HepG2 (cell line): ENCODE results near the gene SLC12A3. TPM values are rescaled to one million over a fixed set of nuclear protein-coding genes. Genes with fewer than 3 reads are reported as not detected.
A peak's percentile ranks its signal among the peaks of the same experiment; 100 is the strongest.

ENCODE experiments used
- ATAC-seq: fragments of 200-7000 bp; cut with Tn5 transposase; 3 replicates; pipeline ENCODE4 v1.9.1; 2020; ENCODE audit warnings: mild to moderate bottlenecking, moderate library complexity
- BruUV-seq: library from RNA; stranded (reverse); fragments of 400-500 nt; replicated peaks from 2 replicates; lab custom pipeline; 2021; lab: Mats Ljungman, UMichigan
- CTCF ChIA-PET: fragments of 300-600 bp; formaldehyde crosslinking; extraction: SDS; loops from one replicate; lab custom pipeline; 2021; ENCODE audit warnings: low total read pairs, inconsistent platforms, low intra/inter-chr PET ratio; lab: Yijun Ruan, JAX
- POLR2A ChIA-PET: fragments of 350-600 bp; sonication (Branson Sonifier 250); formaldehyde crosslinking; loops from one replicate; lab custom pipeline; 2020; ENCODE audit warnings: antibody characterized with exemption, inconsistent platforms; lab: Yijun Ruan, JAX
- DNase-seq: peaks from one replicate; pipeline ENCODE4 v3.0.0-alpha.2; 2015; ENCODE audit warnings: low spot score
- FAIRE-seq: peaks from 3 replicates; lab custom pipeline; 2011; peaks lifted over from hg19 to GRCh38; lab: Jason Lieb, UNC
- H2AFZ ChIP-seq: one replicate; pipeline ENCODE4 v1.6.1; 2011; ENCODE audit warnings: low read length, inconsistent platforms
- H3K27ac ChIP-seq: fragments of 300-600 bp; 3 replicates; pipeline ENCODE4 v1.8.0; 2011; ENCODE audit warnings: mixed run types, mild to moderate bottlenecking, mixed read lengths, low read length, inconsistent platforms; ENCODE audit not compliant: insufficient read depth; ENCODE audit errors: extremely low read length
- H3K27me3 ChIP-seq, 2 experiments: fragments of 200-600 bp in 1 of 2; 2 replicates in 1 of 2; 3 replicates in 1 of 2; pipeline versions ENCODE4 v1.6.0 to v1.8.0; 2011; ENCODE audit warnings: low read length in 2 of 2, mild to moderate bottlenecking in 2 of 2, moderate library complexity in 2 of 2, inconsistent platforms in 1 of 2; ENCODE audit not compliant: insufficient read depth in 2 of 2, control insufficient read depth in 1 of 2
- H3K36me3 ChIP-seq, 2 experiments: fragments of 200-600 bp in 1 of 2; replicated peaks in 1 of 2; 2 replicates in 1 of 2; 3 replicates in 1 of 2; pipeline versions ENCODE4 v1.5.1 to v1.8.0; 2011; ENCODE audit warnings: low read length in 2 of 2, inconsistent platforms in 1 of 2; ENCODE audit not compliant: insufficient read depth in 2 of 2, control insufficient read depth in 1 of 2
- H3K4me1 ChIP-seq: 2 replicates; pipeline ENCODE4 v1.5.1; 2012; ENCODE audit warnings: low read length, inconsistent platforms; ENCODE audit not compliant: insufficient read depth
- H3K4me2 ChIP-seq: 2 replicates; pipeline ENCODE4 v1.6.0; 2011; ENCODE audit warnings: low read depth, low read length, inconsistent platforms
- H3K4me3 ChIP-seq, 3 experiments: fragments of 200-600 bp in 1 of 3; sonication (generic), shearing (Covaris generic) in 1 of 3; replicated peaks in 1 of 3; 2 replicates each; pipeline ENCODE4 v1.5.1; 2011 to 2016; ENCODE audit warnings: low read length in 3 of 3, inconsistent platforms in 2 of 3, low read depth in 2 of 3, mild to moderate bottlenecking in 2 of 3, control low read depth in 1 of 3, mixed read lengths in 1 of 3; ENCODE audit not compliant: insufficient read depth in 1 of 3
- H3K79me2 ChIP-seq: one replicate; pipeline ENCODE4 v1.6.1; 2011; ENCODE audit warnings: low read length, inconsistent platforms; ENCODE audit not compliant: insufficient read depth
- H3K9ac ChIP-seq: 2 replicates; pipeline ENCODE4 v1.6.0; 2011; ENCODE audit warnings: mild to moderate bottlenecking, low read depth, low read length, inconsistent platforms; ENCODE audit not compliant: insufficient read depth
- H3K9me3 ChIP-seq: 2 replicates; pipeline ENCODE4 v1.5.1; 2012; ENCODE audit warnings: mild to moderate bottlenecking, low read length
- H4K20me1 ChIP-seq: 2 replicates; pipeline ENCODE4 v1.6.0; 2011; ENCODE audit warnings: inconsistent platforms, mild to moderate bottlenecking, low read length, moderate library complexity; ENCODE audit not compliant: insufficient read depth
- HOXD1 ChIP-seq: sonication (generic); formaldehyde crosslinking; IDR thresholded peaks from 2 replicates; pipeline ENCODE4 v1.5.0; 2020; ENCODE audit warnings: missing genetic modification reagents
- KDM5B ChIP-seq: sonication (generic); formaldehyde crosslinking; IDR thresholded peaks from 2 replicates; pipeline ENCODE4 v1.4.0; 2020; ENCODE audit warnings: missing genetic modification reagents, mild to moderate bottlenecking, borderline replicate concordance
- MYC ChIP-seq: sonication (generic); formaldehyde crosslinking; IDR thresholded peaks from 2 replicates; pipeline ENCODE4 v1.9.0; 2021; ENCODE audit warnings: missing genetic modification reagents, borderline replicate concordance
- NFYC ChIP-seq: IDR thresholded peaks from 2 replicates; pipeline ENCODE4 v1.6.1; 2016; ENCODE audit warnings: missing genetic modification reagents, missing compliant biosample characterization
- RNF2 ChIP-seq: fragments of 450-650 bp; conservative IDR thresholded peaks from 2 replicates; pipeline ENCODE4 v1.6.1; 2016; ENCODE audit warnings: low read depth
- SOX5 ChIP-seq: IDR thresholded peaks from 2 replicates; pipeline ENCODE4 v1.6.1; 2016; ENCODE audit warnings: borderline replicate concordance
- ZFX ChIP-seq: sonication (generic); formaldehyde crosslinking; IDR thresholded peaks from 2 replicates; pipeline ENCODE4 v1.4.0; 2020; ENCODE audit warnings: mild to moderate bottlenecking, low read depth, missing genetic modification reagents, moderate library complexity
- ZNF530 ChIP-seq: sonication (generic); formaldehyde crosslinking; IDR thresholded peaks from 2 replicates; pipeline ENCODE4 v1.5.0; 2020; ENCODE audit warnings: low read depth, mild to moderate bottlenecking, missing genetic modification reagents
- ZNF547 ChIP-seq: sonication (generic); formaldehyde crosslinking; IDR thresholded peaks from 2 replicates; pipeline ENCODE4 v1.5.1; 2020; ENCODE audit warnings: mild to moderate bottlenecking, missing genetic modification reagents
- WGBS: methylation state at CpG from one replicate; pipeline ENCODE4 v1.1.6; 2017; ENCODE audit warnings: low lambda C conversion rate; 5-methylcytosine and 5-hydroxymethylcytosine counted together
- in situ Hi-C: cut with HindIII; loops from 2 replicates; pipeline ENCODE4 v1.10.0; 2017; ENCODE audit warnings: low pct_unique_long_range_greater_than_20kb; ENCODE audit not compliant: extremely low pct_ligation_motif_present
- intact Hi-C: fragments of 100-400 bp; cut with micrococcal nuclease; formaldehyde crosslinking; loops from one replicate; pipeline ENCODE4 v1.10.0; 2022; ENCODE audit not compliant: unreplicated experiment
- polyA plus RNA-seq, 8 experiments: library from polyadenylated mRNA; depleted of rRNA in 3 of 8; stranded (reverse) in 7 of 8; unstranded in 1 of 8; fragments of >200 nt; fragmentation: Illumina TruSeq in 4 of 8; extraction: Trizol in 4 of 8; gene quantifications; 2 replicates each; pipeline versions ENCODE4 v1.2.1 to v1.2.3, GENCODE V29; 2011 to 2016; ENCODE audit warnings: low read depth in 4 of 8, missing spikeins in 1 of 8, mixed read lengths in 1 of 8; ENCODE audit not compliant: insufficient read depth in 1 of 8
- total RNA-seq, 5 experiments: library from RNA; depleted of rRNA; stranded (reverse); fragments of >200 nt; fragmentation: Illumina TruSeq; extraction: Trizol; gene quantifications; 2 replicates each; pipeline ENCODE4 v1.2.3, GENCODE V29; 2016; ENCODE audit warnings: low read depth in 1 of 5
- TF ChIP-seq, protein P1 (sequence below): sonication (generic); formaldehyde crosslinking; IDR thresholded peaks from 2 replicates; pipeline ENCODE4 v1.4.0; 2020; ENCODE audit warnings: missing genetic modification reagents
- TF ChIP-seq, protein P2 (sequence below): sonication (generic); formaldehyde crosslinking; IDR thresholded peaks from 2 replicates; pipeline ENCODE4 v1.8.0; 2022; ENCODE audit warnings: mild to moderate bottlenecking, missing genetic modification reagents
- TF ChIP-seq, protein P3 (sequence below): sonication (generic); formaldehyde crosslinking; IDR thresholded peaks from 2 replicates; pipeline ENCODE4 v1.5.1; 2020; ENCODE audit warnings: mild to moderate bottlenecking, missing genetic modification reagents, moderate library complexity

Gene SLC12A3
- total and polyA plus RNA-seq, 2 of the 13 experiments (the other 11 are each of a cell fraction or from before 2014, with no cell fraction given): 6.2 TPM; not detected in 1

DNA sequence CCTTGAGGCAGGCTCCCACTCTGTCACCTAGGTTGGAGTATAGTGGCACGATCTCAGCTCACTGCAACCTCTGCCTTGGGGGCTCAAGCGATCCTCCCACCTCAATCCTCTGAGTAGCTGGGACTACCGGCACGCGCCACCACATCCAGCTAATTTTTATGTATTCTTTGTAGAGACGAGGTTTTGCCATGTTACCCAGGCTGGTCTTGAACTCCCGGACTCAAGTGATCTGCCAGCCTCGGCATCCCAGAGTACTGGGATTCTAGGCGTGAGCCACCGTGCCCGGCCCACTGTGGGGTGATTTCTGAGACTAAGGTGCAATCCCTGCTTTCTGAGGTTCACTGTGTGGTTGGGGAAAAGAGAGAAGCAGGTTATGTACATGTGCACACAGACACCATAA is 12.0 kb upstream of the SLC12A3 start:
- no peak overlapping the region for H3K4me3 ChIP-seq
- H3K4me2 ChIP-seq: no peak overlapping the region
- intact Hi-C loops: loop anchor here (1.0 kb wide), 1 partner anchor 60 kb away; no protein-coding TSS in a partner anchor
- ChIA-PET CTCF (interaction anchor here (2.4 kb wide), 1 partner anchor 59 kb away, joined by 17 read pairs; no protein-coding TSS in a partner anchor), POLR2A (interaction anchor here (2.3 to 5.3 kb wide), 2 partner anchors 14 to 80 kb away, joined by 9 to 44 read pairs; no protein-coding TSS in a partner anchor)
- H3K27ac ChIP-seq: no peak overlapping the region
- ATAC-seq (no peak), DNase-seq (no peak), FAIRE-seq (no peak)
- H3K36me3 ChIP-seq: no peaks in the 10 kb centered on the region
- H3K27me3 ChIP-seq: no peaks in the 10 kb centered on the region
- no peaks in the 10 kb centered on the region for H4K20me1 ChIP-seq
- H3K4me1 ChIP-seq: peaks cover 81% of the 10 kb centered on the region
- TF ChIP-seq, protein P1, sequence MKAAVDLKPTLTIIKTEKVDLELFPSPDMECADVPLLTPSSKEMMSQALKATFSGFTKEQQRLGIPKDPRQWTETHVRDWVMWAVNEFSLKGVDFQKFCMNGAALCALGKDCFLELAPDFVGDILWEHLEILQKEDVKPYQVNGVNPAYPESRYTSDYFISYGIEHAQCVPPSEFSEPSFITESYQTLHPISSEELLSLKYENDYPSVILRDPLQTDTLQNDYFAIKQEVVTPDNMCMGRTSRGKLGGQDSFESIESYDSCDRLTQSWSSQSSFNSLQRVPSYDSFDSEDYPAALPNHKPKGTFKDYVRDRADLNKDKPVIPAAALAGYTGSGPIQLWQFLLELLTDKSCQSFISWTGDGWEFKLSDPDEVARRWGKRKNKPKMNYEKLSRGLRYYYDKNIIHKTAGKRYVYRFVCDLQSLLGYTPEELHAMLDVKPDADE (CRISPR knock-in tag): no peak
- TF ChIP-seq ZFX (CRISPR knock-in tag): no peak
- TF ChIP-seq HOXD1 (CRISPR knock-in tag): 0 out of 2 replicates have a peak, but pooled peaks have one; percentile 19
- no peak for TF ChIP-seq ZNF547
- no TSS peak for BruUV-seq
- H3K9ac ChIP-seq: no peak overlapping the region
- H3K79me2 ChIP-seq: no peaks in the 10 kb centered on the region
- in situ Hi-C loops: no loop called here
- no peaks in the 10 kb centered on the region for H3K9me3 ChIP-seq
- WGBS: 95% methylated on average over 11 of the region's 11 CpGs
- H2AFZ ChIP-seq: no peak overlapping the region

DNA sequence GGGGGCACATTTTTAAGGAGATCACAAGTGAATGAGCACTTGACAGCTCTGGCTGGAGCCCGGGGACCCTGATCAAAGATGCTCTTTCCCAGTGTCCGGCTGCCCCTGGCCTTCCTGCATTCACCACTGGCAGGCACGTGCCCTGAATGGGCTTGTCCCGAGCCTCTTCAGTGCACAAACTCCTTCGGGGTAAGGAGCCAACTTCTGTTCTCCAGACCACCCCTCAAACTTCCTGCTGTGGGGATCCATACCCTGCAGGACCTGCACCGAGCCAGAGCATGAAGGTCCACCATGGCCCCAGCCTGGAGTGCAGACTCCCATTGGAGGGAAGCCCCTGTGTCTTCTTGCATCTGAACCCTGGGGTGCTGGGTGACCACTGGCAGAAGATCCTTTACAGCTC is 9.8 kb upstream of the SLC12A3 start:
- CTCF ChIA-PET: no interaction called here
- no peak overlapping the region for H2AFZ ChIP-seq
- WGBS: 93% methylated on average over 6 of the region's 6 CpGs
- TF ChIP-seq ZNF530 (no peak), SOX5 (CRISPR knock-in tag) (no peak), NFYC (CRISPR knock-in tag) (no peak), RNF2 (no peak), MYC (CRISPR knock-in tag) (no peak), KDM5B (CRISPR knock-in tag) (0 out of 2 replicates have a peak, but pooled peaks have one; percentile 39)
- TF ChIP-seq, protein P2, sequence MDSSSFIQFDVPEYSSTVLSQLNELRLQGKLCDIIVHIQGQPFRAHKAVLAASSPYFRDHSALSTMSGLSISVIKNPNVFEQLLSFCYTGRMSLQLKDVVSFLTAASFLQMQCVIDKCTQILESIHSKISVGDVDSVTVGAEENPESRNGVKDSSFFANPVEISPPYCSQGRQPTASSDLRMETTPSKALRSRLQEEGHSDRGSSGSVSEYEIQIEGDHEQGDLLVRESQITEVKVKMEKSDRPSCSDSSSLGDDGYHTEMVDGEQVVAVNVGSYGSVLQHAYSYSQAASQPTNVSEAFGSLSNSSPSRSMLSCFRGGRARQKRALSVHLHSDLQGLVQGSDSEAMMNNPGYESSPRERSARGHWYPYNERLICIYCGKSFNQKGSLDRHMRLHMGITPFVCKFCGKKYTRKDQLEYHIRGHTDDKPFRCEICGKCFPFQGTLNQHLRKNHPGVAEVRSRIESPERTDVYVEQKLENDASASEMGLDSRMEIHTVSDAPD: no peak
- TF ChIP-seq, protein P3, sequence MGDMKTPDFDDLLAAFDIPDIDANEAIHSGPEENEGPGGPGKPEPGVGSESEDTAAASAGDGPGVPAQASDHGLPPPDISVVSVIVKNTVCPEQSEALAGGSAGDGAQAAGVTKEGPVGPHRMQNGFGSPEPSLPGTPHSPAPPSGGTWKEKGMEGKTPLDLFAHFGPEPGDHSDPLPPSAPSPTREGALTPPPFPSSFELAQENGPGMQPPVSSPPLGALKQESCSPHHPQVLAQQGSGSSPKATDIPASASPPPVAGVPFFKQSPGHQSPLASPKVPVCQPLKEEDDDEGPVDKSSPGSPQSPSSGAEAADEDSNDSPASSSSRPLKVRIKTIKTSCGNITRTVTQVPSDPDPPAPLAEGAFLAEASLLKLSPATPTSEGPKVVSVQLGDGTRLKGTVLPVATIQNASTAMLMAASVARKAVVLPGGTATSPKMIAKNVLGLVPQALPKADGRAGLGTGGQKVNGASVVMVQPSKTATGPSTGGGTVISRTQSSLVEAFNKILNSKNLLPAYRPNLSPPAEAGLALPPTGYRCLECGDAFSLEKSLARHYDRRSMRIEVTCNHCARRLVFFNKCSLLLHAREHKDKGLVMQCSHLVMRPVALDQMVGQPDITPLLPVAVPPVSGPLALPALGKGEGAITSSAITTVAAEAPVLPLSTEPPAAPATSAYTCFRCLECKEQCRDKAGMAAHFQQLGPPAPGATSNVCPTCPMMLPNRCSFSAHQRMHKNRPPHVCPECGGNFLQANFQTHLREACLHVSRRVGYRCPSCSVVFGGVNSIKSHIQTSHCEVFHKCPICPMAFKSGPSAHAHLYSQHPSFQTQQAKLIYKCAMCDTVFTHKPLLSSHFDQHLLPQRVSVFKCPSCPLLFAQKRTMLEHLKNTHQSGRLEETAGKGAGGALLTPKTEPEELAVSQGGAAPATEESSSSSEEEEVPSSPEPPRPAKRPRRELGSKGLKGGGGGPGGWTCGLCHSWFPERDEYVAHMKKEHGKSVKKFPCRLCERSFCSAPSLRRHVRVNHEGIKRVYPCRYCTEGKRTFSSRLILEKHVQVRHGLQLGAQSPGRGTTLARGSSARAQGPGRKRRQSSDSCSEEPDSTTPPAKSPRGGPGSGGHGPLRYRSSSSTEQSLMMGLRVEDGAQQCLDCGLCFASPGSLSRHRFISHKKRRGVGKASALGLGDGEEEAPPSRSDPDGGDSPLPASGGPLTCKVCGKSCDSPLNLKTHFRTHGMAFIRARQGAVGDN (CRISPR knock-in tag): peak; percentile 39

More for the DNA sequence above, 9.8 kb upstream of the SLC12A3 start:
- BruUV-seq: no TSS peak
- intact Hi-C loops (no loop called here), in situ Hi-C loops (no loop called here)
- H3K79me2 ChIP-seq: no peaks in the 10 kb centered on the region
- FAIRE-seq: no peak
- H3K9me3 ChIP-seq: no peaks in the 10 kb centered on the region
- H3K4me1 ChIP-seq: peaks cover 79% of the 10 kb centered on the region
- no peaks in the 10 kb centered on the region for H3K36me3 ChIP-seq
- H4K20me1 ChIP-seq: no peaks in the 10 kb centered on the region
- no peak for ATAC-seq
- DNase-seq: no peak
- no peak overlapping the region for H3K4me3 ChIP-seq
- H3K9ac ChIP-seq: no peak overlapping the region
- H3K27me3 ChIP-seq: no peaks in the 10 kb centered on the region
- peak overlapping the region; percentile 5 for H3K27ac ChIP-seq
- POLR2A ChIA-PET: no interaction called here
- no peak overlapping the region for H3K4me2 ChIP-seq
